Measurements from ENCODE around the gene STMN3. TPM values are rescaled to one million over a fixed set of nuclear protein-coding genes. Genes with fewer than 3 reads are reported as not detected.

Gene STMN3
- polyA plus RNA-seq, 2 donors: 3.7 to 6.1 TPM

GRCh38 chr20:63627751-63628245 lies 25.4 kb downstream of the STMN3 start:
- peak overlapping the region; percentile 98 to 99 for H3K27ac ChIP-seq (ENCODE audit: low read depth in 2 of 2, low read length in 1 of 2)
- H3K4me1 ChIP-seq (ENCODE audit: control insufficient read depth in 2 of 2, insufficient read depth in 2 of 2, low read length in 1 of 2): peaks cover 2 to 4% of the 10 kb centered on the region in 2 donors
- 5 to 7% methylated on average over 25 to 28 of the region's 28 CpGs for WGBS, 2 donors

GRCh38 chr20:63627129-63627750 lies 26.0 kb downstream of the STMN3 start:
- Histone ChIP-seq H3K27ac (ENCODE audit: low read depth in 2 of 2, low read length in 1 of 2) (peak overlapping the region; percentile 98 to 99), H3K9me3 (ENCODE audit: control insufficient read depth in 2 of 2, insufficient read depth in 1 of 2, low read depth in 1 of 2, low read length in 1 of 2) (no peaks in the 10 kb centered on the region), H3K27me3 (ENCODE audit: control insufficient read depth in 1 of 2, insufficient read depth in 2 of 2, low read length in 2 of 2) (no peaks in the 10 kb centered on the region), H3K4me3 (ENCODE audit: low read depth in 1 of 2, low read length in 2 of 2) (peak overlapping the region; percentile 81 to 99), H3K36me3 (ENCODE audit: control insufficient read depth in 2 of 2, insufficient read depth in 2 of 2, low read length in 1 of 2) (peaks cover 0 to 3% of the 10 kb centered on the region in 2 donors), H3K4me1 (ENCODE audit: control insufficient read depth in 2 of 2, insufficient read depth in 2 of 2, low read length in 1 of 2) (peaks cover 2 to 4% of the 10 kb centered on the region in 2 donors)
- 0% methylated on average over 49 to 68 of the region's 68 CpGs for WGBS, 2 donors

More at GRCh38 chr20:63627751-63628245, 25.4 kb downstream of the STMN3 start:
- H3K27me3 ChIP-seq (ENCODE audit: control insufficient read depth in 1 of 2, insufficient read depth in 2 of 2, low read length in 2 of 2): no peaks in the 10 kb centered on the region
- no peaks in the 10 kb centered on the region for H3K9me3 ChIP-seq (ENCODE audit: control insufficient read depth in 2 of 2, insufficient read depth in 1 of 2, low read depth in 1 of 2, low read length in 1 of 2)
- peaks cover 0 to under 1% of the 10 kb centered on the region in 2 donors for H3K36me3 ChIP-seq (ENCODE audit: control insufficient read depth in 2 of 2, insufficient read depth in 2 of 2, low read length in 1 of 2)
- peak overlapping the region; percentile 81 to 99 for H3K4me3 ChIP-seq (ENCODE audit: low read depth in 1 of 2, low read length in 2 of 2)

- 0 to 2% methylated on average over 44 to 114 of the region's 114 CpGs for WGBS, 2 donors
- H3K27ac ChIP-seq (ENCODE audit: low read depth in 2 of 2, low read length in 1 of 2): peak within 1 kb of the TSS; percentile 98 to 99
- peak within 1 kb of the TSS; percentile 81 to 99 for H3K4me3 ChIP-seq (ENCODE audit: low read depth in 1 of 2, low read length in 2 of 2)
- no peaks in the 10 kb centered on the region for H3K9me3 ChIP-seq (ENCODE audit: control insufficient read depth in 2 of 2, insufficient read depth in 1 of 2, low read depth in 1 of 2, low read length in 1 of 2)
- H3K27me3 ChIP-seq (ENCODE audit: control insufficient read depth in 1 of 2, insufficient read depth in 2 of 2, low read length in 2 of 2): no peaks in the 10 kb centered on the region
- H3K36me3 ChIP-seq (ENCODE audit: control insufficient read depth in 2 of 2, insufficient read depth in 2 of 2, low read length in 1 of 2): peaks cover 0 to 3% of the 10 kb centered on the region in 2 donors
- peaks cover 2 to 4% of the 10 kb centered on the region in 2 donors for H3K4me1 ChIP-seq (ENCODE audit: control insufficient read depth in 2 of 2, insufficient read depth in 2 of 2, low read length in 1 of 2)
These were observed 26.6 kb downstream of the STMN3 start, which contains the start of gene GMEB2 for GRCh38 chr20:63626424-63627128. Gene GMEB2, minus strand, starts transcription at chr20:63627101. Its CDS starts 7,704 bp downstream, at chr20:63619397.

GRCh38 chr20:63625771-63626423 lies 27.3 kb downstream of the STMN3 start:
- 10 to 14% methylated on average over 25 to 36 of the region's 36 CpGs for WGBS, 2 donors
- H3K27me3 ChIP-seq (ENCODE audit: control insufficient read depth in 1 of 2, insufficient read depth in 2 of 2, low read length in 2 of 2): no peaks in the 10 kb centered on the region
- H3K4me1 ChIP-seq (ENCODE audit: control insufficient read depth in 2 of 2, insufficient read depth in 2 of 2, low read length in 1 of 2): peaks cover 2% of the 10 kb centered on the region in 2 donors
- H3K27ac ChIP-seq (ENCODE audit: low read depth in 2 of 2, low read length in 1 of 2): peak overlapping the region; percentile 98 to 99
- no peaks in the 10 kb centered on the region for H3K9me3 ChIP-seq (ENCODE audit: control insufficient read depth in 2 of 2, insufficient read depth in 1 of 2, low read depth in 1 of 2, low read length in 1 of 2)
- peak overlapping the region; percentile 81 to 98 for H3K4me3 ChIP-seq (ENCODE audit: low read depth in 1 of 2, low read length in 2 of 2)
- peaks cover 0 to 3% of the 10 kb centered on the region in 2 donors for H3K36me3 ChIP-seq (ENCODE audit: control insufficient read depth in 2 of 2, insufficient read depth in 2 of 2, low read length in 1 of 2)

GRCh38 chr20:63624486-63624885 lies 28.7 kb downstream of the STMN3 start:
- Histone ChIP-seq H3K9me3 (ENCODE audit: control insufficient read depth in 2 of 2, insufficient read depth in 1 of 2, low read depth in 1 of 2, low read length in 1 of 2) (no peaks in the 10 kb centered on the region), H3K4me1 (ENCODE audit: control insufficient read depth in 2 of 2, insufficient read depth in 2 of 2, low read length in 1 of 2) (peaks cover 2% of the 10 kb centered on the region in 2 donors), H3K27me3 (ENCODE audit: control insufficient read depth in 1 of 2, insufficient read depth in 2 of 2, low read length in 2 of 2) (no peaks in the 10 kb centered on the region), H3K36me3 (ENCODE audit: control insufficient read depth in 2 of 2, insufficient read depth in 2 of 2, low read length in 1 of 2) (peaks cover 0 to 5% of the 10 kb centered on the region in 2 donors), H3K4me3 (ENCODE audit: low read depth in 1 of 2, low read length in 2 of 2) (no peak overlapping the region), H3K27ac (ENCODE audit: low read depth in 2 of 2, low read length in 1 of 2) (no peak overlapping the region)
- WGBS, 2 donors: 88% methylated on average over 15 of the region's 15 CpGs

GRCh38 chr20:63622732-63623131 lies 30.5 kb downstream of the STMN3 start:
- H3K4me1 ChIP-seq (ENCODE audit: control insufficient read depth in 2 of 2, insufficient read depth in 2 of 2, low read length in 1 of 2): peaks cover 0 to 4% of the 10 kb centered on the region in 2 donors
- H3K27ac ChIP-seq (ENCODE audit: low read depth in 2 of 2, low read length in 1 of 2): no peak overlapping the region
- H3K9me3 ChIP-seq (ENCODE audit: control insufficient read depth in 2 of 2, insufficient read depth in 1 of 2, low read depth in 1 of 2, low read length in 1 of 2): no peaks in the 10 kb centered on the region
- peaks cover 3 to 20% of the 10 kb centered on the region in 2 donors for H3K36me3 ChIP-seq (ENCODE audit: control insufficient read depth in 2 of 2, insufficient read depth in 2 of 2, low read length in 1 of 2)
- no peak overlapping the region for H3K4me3 ChIP-seq (ENCODE audit: low read depth in 1 of 2, low read length in 2 of 2)
- no peaks in the 10 kb centered on the region for H3K27me3 ChIP-seq (ENCODE audit: control insufficient read depth in 1 of 2, insufficient read depth in 2 of 2, low read length in 2 of 2)
- WGBS, 2 donors: 95 to 96% methylated on average over 14 of the region's 14 CpGs

- Histone ChIP-seq H3K4me1 (ENCODE audit: control insufficient read depth in 2 of 2, insufficient read depth in 2 of 2, low read length in 1 of 2) (peaks cover 0 to 4% of the 10 kb centered on the region in 2 donors), H3K27me3 (ENCODE audit: control insufficient read depth in 1 of 2, insufficient read depth in 2 of 2, low read length in 2 of 2) (no peaks in the 10 kb centered on the region), H3K36me3 (ENCODE audit: control insufficient read depth in 2 of 2, insufficient read depth in 2 of 2, low read length in 1 of 2) (peaks cover 3 to 26% of the 10 kb centered on the region in 2 donors), H3K9me3 (ENCODE audit: control insufficient read depth in 2 of 2, insufficient read depth in 1 of 2, low read depth in 1 of 2, low read length in 1 of 2) (no peaks in the 10 kb centered on the region), H3K4me3 (ENCODE audit: low read depth in 1 of 2, low read length in 2 of 2) (no peak overlapping the region), H3K27ac (ENCODE audit: low read depth in 2 of 2, low read length in 1 of 2) (no peak overlapping the region)
- WGBS, 2 donors: 94 to 95% methylated on average over 4 of the region's 4 CpGs
These were observed 31.1 kb downstream of the STMN3 start for GRCh38 chr20:63622096-63622495.

- peaks cover 0 to 4% of the 10 kb centered on the region in 2 donors for H3K4me1 ChIP-seq (ENCODE audit: control insufficient read depth in 2 of 2, insufficient read depth in 2 of 2, low read length in 1 of 2)
- H3K27ac ChIP-seq (ENCODE audit: low read depth in 2 of 2, low read length in 1 of 2): no peak overlapping the region
- peaks cover 3 to 32% of the 10 kb centered on the region in 2 donors for H3K36me3 ChIP-seq (ENCODE audit: control insufficient read depth in 2 of 2, insufficient read depth in 2 of 2, low read length in 1 of 2)
- no peak overlapping the region for H3K4me3 ChIP-seq (ENCODE audit: low read depth in 1 of 2, low read length in 2 of 2)
- WGBS, 2 donors: 68 to 74% methylated on average over 8 of the region's 8 CpGs
- no peaks in the 10 kb centered on the region for H3K27me3 ChIP-seq (ENCODE audit: control insufficient read depth in 1 of 2, insufficient read depth in 2 of 2, low read length in 2 of 2)
- no peaks in the 10 kb centered on the region for H3K9me3 ChIP-seq (ENCODE audit: control insufficient read depth in 2 of 2, insufficient read depth in 1 of 2, low read depth in 1 of 2, low read length in 1 of 2)
These were observed 32.2 kb downstream of the STMN3 start for GRCh38 chr20:63620991-63621390.

- Histone ChIP-seq H3K27ac (ENCODE audit: low read depth in 2 of 2, low read length in 1 of 2) (no peak overlapping the region), H3K4me3 (ENCODE audit: low read depth in 1 of 2, low read length in 2 of 2) (no peak overlapping the region), H3K36me3 (ENCODE audit: control insufficient read depth in 2 of 2, insufficient read depth in 2 of 2, low read length in 1 of 2) (peaks cover 3 to 35% of the 10 kb centered on the region in 2 donors), H3K9me3 (ENCODE audit: control insufficient read depth in 2 of 2, insufficient read depth in 1 of 2, low read depth in 1 of 2, low read length in 1 of 2) (no peaks in the 10 kb centered on the region), H3K27me3 (ENCODE audit: control insufficient read depth in 1 of 2, insufficient read depth in 2 of 2, low read length in 2 of 2) (no peaks in the 10 kb centered on the region), H3K4me1 (ENCODE audit: control insufficient read depth in 2 of 2, insufficient read depth in 2 of 2, low read length in 1 of 2) (peaks cover 0 to 2% of the 10 kb centered on the region in 2 donors)
- 91% methylated on average over 13 of the region's 13 CpGs for WGBS, 2 donors
These were observed 33.7 kb downstream of the STMN3 start for GRCh38 chr20:63619505-63619904.
